K562 (cell line): ENCODE data around the gene SLC22A23. TPM values are rescaled to one million over a fixed set of nuclear protein-coding genes. Genes with fewer than 3 reads are reported as not detected.

ENCODE experiments used
- ATAC-seq: fragments of 200-7000 bp; cut with Tn5 transposase; 3 replicates; pipeline ENCODE4 v1.9.1; 2020; ENCODE audit warnings: moderate library complexity
- BruUV-seq: library from RNA; stranded (reverse); fragments of 400-500 nt; replicated peaks from 2 replicates; lab custom pipeline; 2021; lab: Mats Ljungman, UMichigan
- CTCF ChIA-PET: fragments of 300-600 bp; formaldehyde crosslinking; extraction: SDS; loops from one replicate; lab custom pipeline; 2021; ENCODE audit warnings: low intra/inter-chr PET ratio; lab: Yijun Ruan, JAX
- POLR2A ChIA-PET: fragments of 300-600, 350-650 bp; sonication (Branson Sonifier 250); formaldehyde crosslinking; extraction: SDS; loops from one replicate; lab custom pipeline; 2021; ENCODE audit warnings: antibody characterized with exemption, inconsistent platforms; lab: Yijun Ruan, JAX
- DNase-seq, 4 experiments: peaks; one replicate each; pipeline versions ENCODE4 v3.0.0 to v3.0.0-alpha.2; 2011 to 2018; ENCODE audit warnings: low spot score in 3 of 4, mixed read lengths in 3 of 4; ENCODE audit errors: extremely low read depth in 1 of 4
- FAIRE-seq: peaks from 2 replicates; lab custom pipeline; 2011; peaks lifted over from hg19 to GRCh38; lab: Jason Lieb, UNC
- H2AFZ ChIP-seq: 2 replicates; pipeline ENCODE4 v1.6.0; 2011; ENCODE audit warnings: low read depth, low read length, control low read depth, inconsistent platforms
- H3K27ac ChIP-seq: fragments of 200-600 bp; 3 replicates; pipeline ENCODE4 v1.8.0; 2011; ENCODE audit warnings: low read depth, mild to moderate bottlenecking, control low read depth, inconsistent platforms, low read length, moderate library complexity, mixed read lengths; ENCODE audit errors: extremely low read depth
- H3K27me3 ChIP-seq, 2 experiments: fragments of 300-600 bp in 1 of 2; 2 replicates in 1 of 2; 3 replicates in 1 of 2; pipeline versions ENCODE4 v1.6.0 to v1.8.0; 2011; ENCODE audit warnings: inconsistent platforms in 2 of 2, low read length in 2 of 2, mild to moderate bottlenecking in 1 of 2, mixed read lengths in 1 of 2, moderate library complexity in 1 of 2; ENCODE audit not compliant: control insufficient read depth in 2 of 2, insufficient read depth in 2 of 2
- H3K36me3 ChIP-seq: fragments of 300-600 bp; 3 replicates; pipeline ENCODE4 v1.8.0; 2011; ENCODE audit warnings: mild to moderate bottlenecking, low read length, inconsistent platforms; ENCODE audit not compliant: control insufficient read depth, insufficient read depth
- H3K4me1 ChIP-seq, 2 experiments: fragments of 200-600 bp in 1 of 2; replicated peaks in 1 of 2; 2 replicates in 1 of 2; 3 replicates in 1 of 2; pipeline versions ENCODE4 v1.5.1 to v1.8.0; 2011; ENCODE audit warnings: inconsistent platforms in 2 of 2, low read length in 2 of 2, mild to moderate bottlenecking in 1 of 2, mixed read lengths in 1 of 2, moderate library complexity in 1 of 2; ENCODE audit not compliant: control insufficient read depth in 2 of 2, insufficient read depth in 2 of 2
- H3K4me2 ChIP-seq: 2 replicates; pipeline ENCODE4 v1.6.1; 2011; ENCODE audit warnings: low read length, control low read depth, inconsistent platforms, mixed read lengths; ENCODE audit not compliant: insufficient read depth
- H3K4me3 ChIP-seq: fragments of 200-600 bp; sonication (generic), shearing (Covaris generic); 2 replicates; pipeline ENCODE4 v1.5.1; 2016; ENCODE audit warnings: control low read depth, inconsistent platforms
- H3K79me2 ChIP-seq: fragments of 200-600 bp; 3 replicates; pipeline ENCODE4 v1.8.0; 2011; ENCODE audit warnings: low read length, inconsistent platforms; ENCODE audit not compliant: control insufficient read depth, insufficient read depth
- H3K9ac ChIP-seq, 2 experiments: 2 replicates each; pipeline versions ENCODE4 v1.6.0 to v1.6.1; 2011; ENCODE audit warnings: low read depth in 2 of 2, low read length in 2 of 2, control low read depth in 1 of 2, inconsistent platforms in 1 of 2, mild to moderate bottlenecking in 1 of 2, mixed read lengths in 1 of 2; ENCODE audit not compliant: insufficient read depth in 1 of 2
- H3K9me1 ChIP-seq: one replicate; pipeline ENCODE4 v1.6.0; 2011; ENCODE audit warnings: inconsistent platforms, mild to moderate bottlenecking, low read length, moderate library complexity; ENCODE audit not compliant: control insufficient read depth, insufficient read depth
- H3K9me3 ChIP-seq: replicated peaks from 2 replicates; pipeline ENCODE4 v1.5.1; 2011; ENCODE audit warnings: low read depth, low read length, inconsistent platforms; ENCODE audit not compliant: control insufficient read depth, insufficient read depth
- H4K20me1 ChIP-seq: replicated peaks from 2 replicates; pipeline ENCODE4 v1.6.1; 2011; ENCODE audit warnings: low read length, inconsistent platforms, mixed read lengths; ENCODE audit not compliant: control insufficient read depth, insufficient read depth
- CBX8 ChIP-seq: fragments of 200-600 bp; sonication (generic); IDR thresholded peaks from 2 replicates; pipeline ENCODE4 v1.6.1; 2012; ENCODE audit warnings: borderline replicate concordance, mixed run types, low read depth, mild to moderate bottlenecking, moderate library complexity, mixed read lengths, low read length, control low read depth, inconsistent platforms; ENCODE audit not compliant: poor library complexity, severe bottlenecking; ENCODE audit errors: extremely low read depth
- CREBBP ChIP-seq: IDR thresholded peaks from one replicate; pipeline ENCODE4 v1.6.1; 2012; ENCODE audit warnings: low read depth, mild to moderate bottlenecking, control low read depth, inconsistent platforms, low read length
- HMBOX1 ChIP-seq: sonication (generic); IDR thresholded peaks from 2 replicates; pipeline ENCODE4 v1.6.1; 2016
- RBM25 ChIP-seq: fragments of 200-400 bp; formaldehyde crosslinking; IDR thresholded peaks from 2 replicates; pipeline ENCODE4 v1.6.1; 2018; ENCODE audit warnings: low read length, low read depth, moderate library complexity; ENCODE audit not compliant: severe bottlenecking
- SMAD1 ChIP-seq: fragments of 150-350 bp; IDR thresholded peaks from 2 replicates; pipeline ENCODE4 v1.6.1; 2014; ENCODE audit warnings: low read length, low read depth; ENCODE audit not compliant: partially characterized antibody
- SP2 ChIP-seq: IDR thresholded peaks from 2 replicates; pipeline ENCODE4 v1.6.1; 2011; ENCODE audit warnings: mild to moderate bottlenecking, low read depth, low read length, moderate library complexity; ENCODE audit not compliant: poor library complexity, severe bottlenecking; ENCODE audit errors: extremely low read depth
- ZBTB5 ChIP-seq: fragments of 450-650 bp; IDR thresholded peaks from 2 replicates; pipeline ENCODE4 v1.6.1; 2017; ENCODE audit warnings: antibody characterized with exemption
- ZEB2 ChIP-seq: fragments of 450-650 bp; IDR thresholded peaks from 2 replicates; pipeline ENCODE4 v1.6.1; 2016
- ZKSCAN1 ChIP-seq: fragments of 150-350 bp; IDR thresholded peaks from 2 replicates; pipeline ENCODE4 v1.6.1; 2016; ENCODE audit warnings: low read depth, low read length
- ZNF511 ChIP-seq: sonication (generic); formaldehyde crosslinking; IDR thresholded peaks from 2 replicates; pipeline ENCODE4 v1.8.0; 2022; ENCODE audit warnings: mild to moderate bottlenecking, missing genetic modification reagents
- WGBS: fragments of 100-300 bp; shearing (Covaris generic); methylation state at CpG from one replicate; pipeline ENCODE4 v1.1.6; 2016; ENCODE audit warnings: low coverage, mixed read lengths; ENCODE audit not compliant: insufficient coverage; ENCODE audit errors: missing lambda C conversion rate; 5-methylcytosine and 5-hydroxymethylcytosine counted together
- in situ Hi-C: fragments of 300-500 bp; cut with MboI; formaldehyde crosslinking; loops from 4 replicates; pipeline ENCODE4 v1.15.0; 2018; ENCODE audit warnings: inconsistent platforms, mixed read lengths
- intact Hi-C: fragments of 100-400 bp; cut with micrococcal nuclease; formaldehyde crosslinking; loops from 2 replicates; pipeline ENCODE4 v1.14.2; 2022
- polyA plus RNA-seq, 8 experiments: library from polyadenylated mRNA; depleted of rRNA in 4 of 8; stranded (reverse) in 5 of 8; unstranded in 3 of 8; fragments of >200 nt; fragmentation: Nextera tagmentation in 2 of 8; fragmentation: Illumina TruSeq in 1 of 8; extraction: Ambion mirVana in 2 of 8; extraction: Trizol in 1 of 8; gene quantifications; 2 replicates each; pipeline versions ENCODE4 v1.2.1 to v1.2.3, GENCODE V29; 2011 to 2014; ENCODE audit warnings: inconsistent platforms in 1 of 8, missing spikeins in 1 of 8
- total RNA-seq, 7 experiments: library from RNA; depleted of rRNA in 6 of 7; stranded (reverse); fragments of >200 nt in 6 of 7; fragmentation: Illumina TruSeq in 2 of 7; extraction: Trizol in 2 of 7; gene quantifications; 2 replicates each; pipeline versions ENCODE4 v1.2.1 to v1.2.3, GENCODE V29; 2011 to 2021; ENCODE audit warnings: low replicate concordance in 1 of 7

The SLC22A23 gene
- total and polyA plus RNA-seq, 9 of the 15 experiments (the other 6 are each of a cell fraction or from before 2014, with no cell fraction given): 0.30 to 8.7 (median 2.5) TPM

- TF ChIP-seq ZNF511 (CRISPR knock-in tag) (no peak), RBM25 (no peak), SMAD1 (no peak), CBX8 (no peak)
Observed at GRCh38 chr6:3283241-3283640, 173.6 kb downstream of the SLC22A23 start (continued).

- Histone ChIP-seq H3K4me3 (no peak overlapping the region), H3K79me2 (no peaks in the 10 kb centered on the region), H3K4me1 (peaks cover 0 to 37% of the 10 kb centered on the region in 2 experiments; a peak in 3 of 5 replicates), H3K36me3 (no peaks in the 10 kb centered on the region), H3K9ac (no peak overlapping the region), H3K9me1 (no peaks in the 10 kb centered on the region), H3K27ac (no peak overlapping the region), H4K20me1 (peaks cover 13% of the 10 kb centered on the region; the same call in 1 of the 2 replicates), H3K9me3 (no peaks in the 10 kb centered on the region), H3K27me3 (no peaks in the 10 kb centered on the region), H2AFZ (no peak overlapping the region), H3K4me2 (no peak overlapping the region)
- FAIRE-seq (no peak), ATAC-seq (no peak), DNase-seq (no peak)
- WGBS: 83% methylated on average over 20 of the region's 20 CpGs
- intact Hi-C loops (loop anchor here (10.0 kb wide), 2 partner anchors 332 to 692 kb away; no protein-coding TSS in a partner anchor), in situ Hi-C loops (loop anchor here (10.0 kb wide), 1 partner anchor 312 kb away; no protein-coding TSS in a partner anchor)
- TF ChIP-seq HMBOX1: no peak
- TF ChIP-seq ZEB2: no peak
- no peak for TF ChIP-seq CREBBP
- TF ChIP-seq ZKSCAN1: 0 out of 2 replicates have a peak, but pooled peaks have one; percentile 26
- TF ChIP-seq ZBTB5: no peak
- no peak for TF ChIP-seq SP2
- no TSS peak for BruUV-seq
- ChIA-PET CTCF (interaction anchor here (0.9 kb wide), 2 partner anchors 448 to 450 kb away, joined by 3 read pairs; no protein-coding TSS in a partner anchor), POLR2A (interaction anchor here (0.6 to 1.4 kb wide), 6 partner anchors 13 to 686 kb away, joined by 3 to 5 read pairs (median 3); no protein-coding TSS in a partner anchor)
Observed at GRCh38 chr6:3282476-3283236, 174.2 kb downstream of the SLC22A23 start.
